GM12878 (cell line): ENCODE results near the gene RBBP4. TPM values are rescaled to one million over a fixed set of nuclear protein-coding genes. Genes with fewer than 3 reads are reported as not detected.

ENCODE experiments used
- BMI1 ChIP-seq: fragments of 450-650 bp; IDR thresholded peaks from 2 replicates; pipeline ENCODE4 v1.6.1; 2016; ENCODE audit warnings: mild to moderate bottlenecking, moderate library complexity, borderline replicate concordance
- CREM ChIP-seq: IDR thresholded peaks from 2 replicates; pipeline ENCODE4 v1.6.1; 2014; ENCODE audit warnings: antibody characterized with exemption, low read depth
- DPF2 ChIP-seq: fragments of 450-650 bp; IDR thresholded peaks from 2 replicates; pipeline ENCODE4 v1.6.1; 2017; ENCODE audit warnings: mild to moderate bottlenecking
- EED ChIP-seq: sonication (generic); IDR thresholded peaks from 2 replicates; pipeline ENCODE4 v1.6.1; 2016; ENCODE audit warnings: antibody characterized with exemption, low read depth
- EP300 ChIP-seq, 2 experiments: fragments of 150-350 bp in 1 of 2; IDR thresholded peaks; 2 replicates each; pipeline ENCODE4 v1.6.1; 2011 to 2012; ENCODE audit warnings: low read depth in 2 of 2, low read length in 2 of 2, borderline replicate concordance in 1 of 2, improper control_type of control experiment in 1 of 2, inconsistent platforms in 1 of 2; ENCODE audit not compliant: control insufficient read depth in 1 of 2
- ESRRA ChIP-seq: IDR thresholded peaks from 2 replicates; pipeline ENCODE4 v1.6.1; 2012; ENCODE audit warnings: mild to moderate bottlenecking, low read length, improper control_type of control experiment
- FOS ChIP-seq: IDR thresholded peaks from 3 replicates; pipeline ENCODE4 v1.6.1; 2011; ENCODE audit warnings: borderline replicate concordance; ENCODE audit not compliant: insufficient read length; ENCODE audit errors: extremely low read depth
- IRF3 ChIP-seq: fragments of 450-650 bp; IDR thresholded peaks from 2 replicates; pipeline ENCODE4 v1.6.1; 2014; ENCODE audit warnings: mild to moderate bottlenecking
- MAX ChIP-seq: IDR thresholded peaks from 2 replicates; pipeline ENCODE4 v1.6.1; 2012; ENCODE audit warnings: low read depth, low read length, improper control_type of control experiment
- NFYA ChIP-seq: IDR thresholded peaks from 2 replicates; pipeline ENCODE4 v1.6.1; 2011; ENCODE audit warnings: low read depth, mild to moderate bottlenecking, low read length, improper control_type of control experiment, borderline replicate concordance
- NR2F1 ChIP-seq: fragments of 450-650 bp; conservative IDR thresholded peaks from 2 replicates; pipeline ENCODE4 v1.6.1; 2017; ENCODE audit warnings: mild to moderate bottlenecking
- RAD51 ChIP-seq: fragments of 450-650 bp; IDR thresholded peaks from 2 replicates; pipeline ENCODE4 v1.6.1; 2016; ENCODE audit warnings: moderate library complexity, mild to moderate bottlenecking, inconsistent platforms
- RB1 ChIP-seq: fragments of 450-650 bp; formaldehyde crosslinking; IDR thresholded peaks from 2 replicates; pipeline ENCODE4 v1.6.1; 2017; ENCODE audit warnings: mild to moderate bottlenecking, borderline replicate concordance
- REST ChIP-seq: IDR thresholded peaks from 2 replicates; pipeline ENCODE4 v1.6.1; 2012; ENCODE audit warnings: mild to moderate bottlenecking, low read depth, low read length
- SIN3A ChIP-seq: IDR thresholded peaks from 2 replicates; pipeline ENCODE4 v1.6.1; 2012; ENCODE audit warnings: low read depth, low read length, improper control_type of control experiment
- SIX5 ChIP-seq: IDR thresholded peaks from 2 replicates; pipeline ENCODE4 v1.6.1; 2011; ENCODE audit warnings: mild to moderate bottlenecking, low read depth, low read length, moderate library complexity; ENCODE audit not compliant: severe bottlenecking
- SMAD1 ChIP-seq: fragments of 450-650 bp; IDR thresholded peaks from 2 replicates; pipeline ENCODE4 v1.6.1; 2018; ENCODE audit warnings: mild to moderate bottlenecking, low read depth; ENCODE audit not compliant: partially characterized antibody
- SPI1 ChIP-seq: IDR thresholded peaks from 2 replicates; pipeline ENCODE4 v1.6.1; 2011; ENCODE audit warnings: low read depth, mild to moderate bottlenecking, low read length, moderate library complexity, borderline replicate concordance; ENCODE audit not compliant: insufficient read depth
- SRF ChIP-seq, 2 experiments: IDR thresholded peaks; 2 replicates each; pipeline ENCODE4 v1.6.1; 2011; ENCODE audit warnings: low read depth in 2 of 2, low read length in 2 of 2, mild to moderate bottlenecking in 1 of 2, moderate library complexity in 1 of 2
- STAT1 ChIP-seq: fragments of 450-650 bp; conservative IDR thresholded peaks from 2 replicates; pipeline ENCODE4 v1.6.1; 2014; ENCODE audit warnings: antibody characterized with exemption, mild to moderate bottlenecking
- ZBTB11 ChIP-seq: fragments of 450-650 bp; formaldehyde crosslinking; IDR thresholded peaks from 2 replicates; pipeline ENCODE4 v1.5.0; 2022; ENCODE audit warnings: mild to moderate bottlenecking, missing genetic modification characterization
- polyA plus RNA-seq, 11 experiments: library from polyadenylated mRNA; depleted of rRNA in 4 of 11; unstranded in 6 of 11; stranded (reverse) in 5 of 11; fragments of >200 nt; fragmentation: Nextera tagmentation in 4 of 11; fragmentation: Illumina TruSeq in 1 of 11; extraction: Ambion mirVana in 4 of 11; extraction: Trizol in 1 of 11; gene quantifications; 1 replicate in 1 of 11; 2 replicates in 10 of 11; pipeline versions ENCODE4 v1.2.1 to v1.2.3, GENCODE V29; 2011 to 2016; ENCODE audit warnings: inconsistent platforms in 2 of 11, missing spikeins in 2 of 11, low read depth in 1 of 11
- total RNA-seq, 4 experiments: library from RNA; depleted of rRNA in 3 of 4; stranded (reverse); fragments of >200 nt in 3 of 4; fragmentation: Illumina TruSeq in 1 of 4; extraction: Trizol in 1 of 4; gene quantifications; 2 replicates each; pipeline versions ENCODE4 v1.2.1 to v1.2.3, GENCODE V29; 2013 to 2021

The RBBP4 gene
- total and polyA plus RNA-seq, 10 of the 15 experiments (the other 5 are each of a cell fraction or from before 2014, with no cell fraction given) = 120 to 357 (median 231) TPM

GRCh38 chr1:32650752-32651460 lies at the start of gene RBBP4 (continued):
- TF ChIP-seq IRF3 (peak; percentile 68; the same call in 1 of the 2 replicates), EP300 (IDR thresholded peaks at IDR 0.05; ENCODE audit: borderline replicate concordance in 1 of 2, control insufficient read depth in 1 of 2, low read depth in 2 of 2, low read length in 2 of 2) (peak in 1 of 2 experiments; percentile 28; a peak in 1 of 4 replicates), ESRRA (no peak; the same call in 1 of the 2 replicates), SRF (IDR thresholded peaks at IDR 0.05; ENCODE audit: low read depth in 2 of 2, low read length in 2 of 2) (no peak), MAX (peak; percentile 69; the same call in 1 of the 2 replicates), REST (no peak), NFYA (no peak), FOS (peak; percentile 23), BMI1 (no peak), SPI1 (no peak), RB1 (peak; percentile 84; the same call in 1 of the 2 replicates), DPF2 (peak; percentile 79), SIX5 (peak; percentile 1), STAT1 (0 out of 2 replicates have a peak, but pooled peaks have one; percentile 9), CREM (no peak; the same call in 1 of the 2 replicates), SIN3A (peak; percentile 38), EED (no peak), RAD51 (peak; percentile 94), NR2F1 (peak; percentile 30; the same call in 1 of the 2 replicates), ZBTB11 (peak; percentile 19; the same call in 1 of the 2 replicates), SMAD1 (peak; percentile 60)
